A673 (cell line): ENCODE results near the gene NSFL1C.

Experiments used
- CTCF ChIP-seq: fragments of 300-800, 200-600 bp; sonication (generic); conservative IDR thresholded peaks from 2 replicates; pipeline ENCODE4 v1.5.1; 2017; ENCODE audit warnings: low read depth, mild to moderate bottlenecking, antibody characterized with exemption, low read length, moderate library complexity, mixed read lengths
- EZH2 ChIP-seq: fragments of 200-600 bp; sonication (generic); IDR thresholded peaks from 2 replicates; pipeline ENCODE4 v1.6.1; 2017; ENCODE audit warnings: borderline replicate concordance, low read depth, mild to moderate bottlenecking, mixed read lengths, antibody characterized with exemption, low read length; ENCODE audit not compliant: poor library complexity, severe bottlenecking

- no peak for TF ChIP-seq CTCF
- TF ChIP-seq EZH2, result no peak
Observed at GRCh38 chr20:1431158-1431557, 35.5 kb downstream of the NSFL1C start.
